Body of pancreas (tissue), 4 donors: ENCODE measurements around the gene TEX13A.

Source experiments
- POLR2A ChIP-seq, 3 donors: fragments of 450-650 bp; IDR thresholded peaks; one replicate each; pipeline ENCODE4 v1.6.1; 2016; ENCODE audit warnings: antibody characterized with exemption in 3 of 3, mild to moderate bottlenecking in 2 of 3
- TF ChIP-seq, protein P1 (sequence below), 7 experiments: fragments of 450-650 bp in 4 of 7; fragments of 200-600 bp in 3 of 7; sonication (generic) in 3 of 7; IDR thresholded peaks; one replicate each; pipeline ENCODE4 v1.5.1; 2016 to 2019; ENCODE audit warnings: antibody characterized with exemption in 7 of 7

DNA sequence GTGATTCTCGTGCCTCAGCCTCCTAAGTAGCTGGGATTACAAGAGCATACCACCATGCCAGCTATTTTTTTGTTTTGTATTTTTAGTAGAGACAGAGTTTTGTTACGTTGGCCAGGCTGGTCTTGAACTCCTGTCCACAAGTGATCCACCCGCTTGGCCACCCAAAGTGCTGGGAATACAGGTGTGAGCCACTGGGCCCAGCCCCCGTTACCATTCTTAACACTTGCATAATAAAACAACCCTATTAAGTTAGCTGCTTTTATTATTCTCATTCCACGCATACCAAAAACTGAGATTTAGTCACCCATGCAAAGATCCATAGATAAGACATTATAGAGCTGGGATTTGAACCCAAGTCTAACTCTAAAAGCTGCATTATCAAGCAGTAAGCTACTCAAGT, 6.0 kb upstream of the TEX13A start:
- no peak for TF ChIP-seq POLR2A (IDR thresholded peaks at IDR 0.05)
- TF ChIP-seq, protein P1, sequence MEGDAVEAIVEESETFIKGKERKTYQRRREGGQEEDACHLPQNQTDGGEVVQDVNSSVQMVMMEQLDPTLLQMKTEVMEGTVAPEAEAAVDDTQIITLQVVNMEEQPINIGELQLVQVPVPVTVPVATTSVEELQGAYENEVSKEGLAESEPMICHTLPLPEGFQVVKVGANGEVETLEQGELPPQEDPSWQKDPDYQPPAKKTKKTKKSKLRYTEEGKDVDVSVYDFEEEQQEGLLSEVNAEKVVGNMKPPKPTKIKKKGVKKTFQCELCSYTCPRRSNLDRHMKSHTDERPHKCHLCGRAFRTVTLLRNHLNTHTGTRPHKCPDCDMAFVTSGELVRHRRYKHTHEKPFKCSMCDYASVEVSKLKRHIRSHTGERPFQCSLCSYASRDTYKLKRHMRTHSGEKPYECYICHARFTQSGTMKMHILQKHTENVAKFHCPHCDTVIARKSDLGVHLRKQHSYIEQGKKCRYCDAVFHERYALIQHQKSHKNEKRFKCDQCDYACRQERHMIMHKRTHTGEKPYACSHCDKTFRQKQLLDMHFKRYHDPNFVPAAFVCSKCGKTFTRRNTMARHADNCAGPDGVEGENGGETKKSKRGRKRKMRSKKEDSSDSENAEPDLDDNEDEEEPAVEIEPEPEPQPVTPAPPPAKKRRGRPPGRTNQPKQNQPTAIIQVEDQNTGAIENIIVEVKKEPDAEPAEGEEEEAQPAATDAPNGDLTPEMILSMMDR (IDR thresholded peaks at IDR 0.05) = no peak
